T-helper 17 cell (primary cell): Measurements from ENCODE around the gene TUT1. TPM values are rescaled to one million over a fixed set of nuclear protein-coding genes. Genes with fewer than 3 reads are reported as not detected.

Experiments
- ATAC-seq: fragments of 150-1000 bp; cut with Tn5 transposase; 2 replicates; pipeline ENCODE4 v1.10.0; 2021; ENCODE audit warnings: mild to moderate bottlenecking, moderate library complexity
- DNase-seq, 3 donors: peaks; one replicate each; pipeline versions ENCODE4 v3.0.0 to v3.0.0-alpha.2; 2020 to 2021
- H3K9me3 ChIP-seq: one replicate; pipeline ENCODE4 v1.7.0; 2013; ENCODE audit warnings: low read length, mild to moderate bottlenecking; ENCODE audit not compliant: control insufficient read depth, poor library complexity, severe bottlenecking
- H3K27ac Mint-ChIP-seq: one replicate; pipeline ENCODE4 v1.8.0; 2022; ENCODE audit warnings: mild to moderate bottlenecking, moderate library complexity, mixed read lengths
- H3K27me3 Mint-ChIP-seq: one replicate; pipeline ENCODE4 v1.8.0; 2022; ENCODE audit warnings: mixed read lengths
- H3K36me3 Mint-ChIP-seq: one replicate; pipeline ENCODE4 v1.8.0; 2022; ENCODE audit warnings: low read depth, mixed read lengths
- H3K4me1 Mint-ChIP-seq: one replicate; pipeline ENCODE4 v1.8.0; 2022; ENCODE audit warnings: mild to moderate bottlenecking, mixed read lengths
- H3K4me3 Mint-ChIP-seq: one replicate; pipeline ENCODE4 v1.8.0; 2022; ENCODE audit warnings: mild to moderate bottlenecking, moderate library complexity, mixed read lengths
- total RNA-seq, 4 donors: library from RNA in 2 of 4; stranded (reverse) in 2 of 4; gene quantifications; one replicate each; pipeline ENCODE4 v1.2.3 and lab custom pipeline; 2022 to 2026

Gene TUT1
- total RNA-seq, 2 donors from 2014 or later = 20.9 to 23.2 TPM

DNA sequence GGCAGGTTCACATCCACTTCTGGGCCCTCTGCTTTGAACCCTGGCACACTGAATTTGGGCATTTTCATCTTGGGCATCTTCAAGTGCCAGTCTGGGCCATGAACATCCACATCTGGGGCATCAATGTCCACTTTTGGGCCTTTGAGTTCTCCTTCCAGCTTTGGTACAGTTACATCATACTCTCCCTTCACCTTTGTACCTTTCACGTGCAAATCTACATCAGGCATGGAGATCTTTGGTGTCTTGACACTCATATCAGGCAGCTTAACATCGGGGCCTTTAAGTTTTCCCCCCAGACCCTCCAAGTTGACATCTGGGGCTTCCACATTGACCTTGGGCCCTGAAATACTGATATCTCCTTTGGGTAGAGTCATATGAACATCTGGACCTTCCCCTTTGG lies 59.2 kb downstream of the TUT1 start:
- Mint-ChIP-seq H3K27ac (peak overlapping the region; percentile 100), H3K4me1 (peaks cover 64% of the 10 kb centered on the region), H3K27me3 (no peaks in the 10 kb centered on the region), H3K4me3 (peak overlapping the region; percentile 52), H3K36me3 (peaks cover 16% of the 10 kb centered on the region)
- no peak for DNase-seq
- ATAC-seq = no peak
- no peaks in the 10 kb centered on the region for H3K9me3 ChIP-seq

Other genes starting within 250 kb of the TUT1 start
- not detected for gene SCGB1A1, start 172.5 kb downstream of the TUT1 start, total RNA-seq
- 100 to 1,000 TPM; 692 to 863 TPM for gene AHNAK, start 44.7 kb downstream of the TUT1 start, total RNA-seq
- 1,000 to 10,000 TPM; 1,954 to 1,984 TPM for gene EEF1G, start 17.6 kb downstream of the TUT1 start, total RNA-seq
- gene MTA2, start 10.3 kb upstream of the TUT1 start, total RNA-seq = 100 to 1,000 TPM; 140 to 175 TPM
- gene EML3, start 21.3 kb upstream of the TUT1 start, total RNA-seq = 100 to 1,000 TPM; 169 to 174 TPM
- gene ROM1, start 21.7 kb upstream of the TUT1 start, total RNA-seq = 1 to 10 TPM in 1 of 2 donors, under 1 TPM in 1; 0.94 to 1.2 TPM
- gene B3GAT3, start 30.5 kb upstream of the TUT1 start, total RNA-seq = 10 to 100 TPM; 53.0 to 57.2 TPM
- 100 to 1,000 TPM; 168 to 179 TPM for gene GANAB, start 55.1 kb upstream of the TUT1 start, total RNA-seq
- 10 to 100 TPM; 12.1 to 13.0 TPM for gene INTS5, start 61.8 kb upstream of the TUT1 start, total RNA-seq
- 10 to 100 TPM; 20.0 to 21.6 TPM for gene C11orf98, start 73.7 kb upstream of the TUT1 start, total RNA-seq
- gene CSKMT, start 73.8 kb upstream of the TUT1 start, total RNA-seq = 10 to 100 TPM in 1 of 2 donors, 1 to 10 TPM in 1; 8.0 to 15.9 TPM
- 1 to 10 TPM; 2.6 to 3.3 TPM for gene UQCC3, start 80.2 kb upstream of the TUT1 start, total RNA-seq
- gene LBHD1, start 80.7 kb upstream of the TUT1 start, total RNA-seq = 10 to 100 TPM; 12.0 to 14.9 TPM
- 100 to 1,000 TPM; 195 to 203 TPM for gene UBXN1, start 87.5 kb upstream of the TUT1 start, total RNA-seq
- gene LRRN4CL, start 98.0 kb upstream of the TUT1 start, total RNA-seq = not detected
- gene BSCL2, start 115.9 kb upstream of the TUT1 start, total RNA-seq = 10 to 100 TPM; 20.8 to 20.9 TPM
- not detected for gene GNG3, start 116.2 kb upstream of the TUT1 start, total RNA-seq
- gene HNRNPUL2, start 135.9 kb upstream of the TUT1 start, total RNA-seq = 10 to 100 TPM; 41.4 to 43.2 TPM
- gene TTC9C, start 137.0 kb upstream of the TUT1 start, total RNA-seq = 10 to 100 TPM; 11.0 to 14.1 TPM
- gene ZBTB3, start 162.6 kb upstream of the TUT1 start, total RNA-seq = 1 to 10 TPM; 7.4 to 9.1 TPM
- gene POLR2G, start 170.1 kb upstream of the TUT1 start, total RNA-seq = 10 to 100 TPM; 65.0 to 65.7 TPM
- 10 to 100 TPM; 14.1 to 15.8 TPM for gene TAF6L, start 179.9 kb upstream of the TUT1 start, total RNA-seq
- gene TMEM179B, start 195.9 kb upstream of the TUT1 start, total RNA-seq = 10 to 100 TPM; 20.5 to 27.7 TPM
- gene TMEM223, start 200.5 kb upstream of the TUT1 start, total RNA-seq = 1 to 10 TPM; 5.7 to 7.3 TPM
- 100 to 1,000 TPM; 271 to 305 TPM for gene NXF1, start 213.9 kb upstream of the TUT1 start, total RNA-seq
- gene STX5, start 240.5 kb upstream of the TUT1 start, total RNA-seq = 100 to 1,000 TPM; 103 to 119 TPM
- not detected for gene TEX54, start 241.3 kb upstream of the TUT1 start, total RNA-seq
- gene WDR74, start 248.1 kb upstream of the TUT1 start, total RNA-seq = 100 to 1,000 TPM; 146 to 163 TPM